Measurements from ENCODE around the gene MTMR1. TPM values are rescaled to one million over a fixed set of nuclear protein-coding genes. Genes with fewer than 3 reads are reported as not detected.

MTMR1 gene
- total and polyA plus RNA-seq, 2 donors (not counting 1 experiment from before 2014, with no cell fraction given), result 30.8 to 67.5 TPM

- intact Hi-C loops (cut with micrococcal nuclease), result no loop called here
- Histone ChIP-seq H3K36me3 (replicated peaks in 1 of 2; ENCODE audit: control extremely low read depth in 1 of 2, control insufficient read depth in 1 of 2, extremely low read depth in 1 of 2, insufficient read depth in 2 of 2, low read length in 1 of 2) (no peaks in the 10 kb centered on the region), H4K20me1 (ENCODE audit: control insufficient read depth, insufficient read depth, low read length, poor library complexity, severe bottlenecking) (no peaks in the 10 kb centered on the region), H3K79me2 (ENCODE audit: control insufficient read depth, insufficient read depth, low read length) (no peaks in the 10 kb centered on the region), H3K4me1 (ENCODE audit: control insufficient read depth in 2 of 2, insufficient read depth in 2 of 2, low read length in 2 of 2) (no peaks in the 10 kb centered on the region), H3K27me3 (replicated peaks in 1 of 4; ENCODE audit: control extremely low read depth in 1 of 4, control insufficient read depth in 3 of 4, insufficient read depth in 4 of 4, low read length in 3 of 4) (no peaks in the 10 kb centered on the region), H3K4me3 (ENCODE audit: control extremely low read depth in 1 of 5, extremely low read depth in 1 of 5, insufficient read depth in 1 of 5, low read depth in 2 of 5, low read length in 4 of 5) (no peak overlapping the region), H3K9me3 (ENCODE audit: control extremely low read depth in 1 of 3, control insufficient read depth in 2 of 3, insufficient read depth in 1 of 3, low read length in 2 of 3) (no peaks in the 10 kb centered on the region), H3K9ac (ENCODE audit: low read length) (no peak overlapping the region), H3K27ac (ENCODE audit: low read length in 2 of 2) (no peak overlapping the region), H2AFZ (ENCODE audit: insufficient read depth, low read depth, low read length, poor library complexity, severe bottlenecking) (no peak overlapping the region), H3K4me2 (replicated peaks; ENCODE audit: low read depth, low read length, poor library complexity, severe bottlenecking) (no peak overlapping the region)
- TF ChIP-seq CTCF (IDR thresholded peaks at IDR 0.05) (no peak), EZH2 (IDR thresholded peaks at IDR 0.05; ENCODE audit: borderline replicate concordance, insufficient read depth, low read depth, low read length, poor library complexity, severe bottlenecking) (no peak)
- no peaks in the 10 kb centered on the region for H3K27me3 Mint-ChIP-seq
- ATAC-seq (ENCODE audit: low read depth) (no peak), DNase-seq (no peak)
- H3K9me3 Mint-ChIP-seq (ENCODE audit: insufficient read depth), result no peaks in the 10 kb centered on the region
- no peak overlapping the region for H3K4me3 Mint-ChIP-seq
- H3K4me1 Mint-ChIP-seq, result no peaks in the 10 kb centered on the region
- POLR2A ChIA-PET, result no interaction called here
- WGBS (ENCODE audit: insufficient coverage), result 100% methylated on average over 1 of the region's 4 CpGs
- H3K27ac Mint-ChIP-seq, result no peak overlapping the region
- CTCF ChIA-PET, result interaction anchor here (1.0 to 5.7 kb wide), 2 partner anchors 11 to 308 kb away, joined by 3 to 126 read pairs; no protein-coding TSS in a partner anchor
Measured at GRCh38 chrX:150773634-150774033, 80.4 kb downstream of the MTMR1 start.

- POLR2A ChIA-PET, result no interaction called here
- Mint-ChIP-seq H3K4me3 (no peak overlapping the region), H3K27me3 (no peaks in the 10 kb centered on the region), H3K27ac (no peak overlapping the region), H3K4me1 (peaks cover under 1% of the 10 kb centered on the region), H3K9me3 (ENCODE audit: insufficient read depth) (no peaks in the 10 kb centered on the region)
- Histone ChIP-seq H3K9me3 (ENCODE audit: control extremely low read depth in 1 of 3, control insufficient read depth in 2 of 3, insufficient read depth in 1 of 3, low read length in 2 of 3) (no peaks in the 10 kb centered on the region), H3K4me2 (replicated peaks; ENCODE audit: low read depth, low read length, poor library complexity, severe bottlenecking) (no peak overlapping the region), H3K4me1 (ENCODE audit: control insufficient read depth in 2 of 2, insufficient read depth in 2 of 2, low read length in 2 of 2) (no peaks in the 10 kb centered on the region), H3K9ac (ENCODE audit: low read length) (no peak overlapping the region), H3K4me3 (ENCODE audit: control extremely low read depth in 1 of 5, extremely low read depth in 1 of 5, insufficient read depth in 1 of 5, low read depth in 2 of 5, low read length in 4 of 5) (no peak overlapping the region), H3K27me3 (replicated peaks in 1 of 4; ENCODE audit: control extremely low read depth in 1 of 4, control insufficient read depth in 3 of 4, insufficient read depth in 4 of 4, low read length in 3 of 4) (no peaks in the 10 kb centered on the region), H2AFZ (ENCODE audit: insufficient read depth, low read depth, low read length, poor library complexity, severe bottlenecking) (no peak overlapping the region), H3K36me3 (replicated peaks in 1 of 2; ENCODE audit: control extremely low read depth in 1 of 2, control insufficient read depth in 1 of 2, extremely low read depth in 1 of 2, insufficient read depth in 2 of 2, low read length in 1 of 2) (no peaks in the 10 kb centered on the region), H3K27ac (ENCODE audit: low read length in 2 of 2) (no peak overlapping the region), H3K79me2 (ENCODE audit: control insufficient read depth, insufficient read depth, low read length) (no peaks in the 10 kb centered on the region), H4K20me1 (ENCODE audit: control insufficient read depth, insufficient read depth, low read length, poor library complexity, severe bottlenecking) (no peaks in the 10 kb centered on the region)
- CTCF ChIA-PET, result interaction anchor here (2.0 kb wide), 1 partner anchor 307 kb away, joined by 12 read pairs; no protein-coding TSS in a partner anchor
- ATAC-seq (ENCODE audit: low read depth), result no peak
- no peak for DNase-seq
- intact Hi-C loops (cut with micrococcal nuclease), result no loop called here
- 93% methylated on average over 5 of the region's 14 CpGs for WGBS (ENCODE audit: insufficient coverage)
- TF ChIP-seq CTCF (IDR thresholded peaks at IDR 0.05) (no peak), EZH2 (IDR thresholded peaks at IDR 0.05; ENCODE audit: borderline replicate concordance, insufficient read depth, low read depth, low read length, poor library complexity, severe bottlenecking) (no peak)
Measured at GRCh38 chrX:150774798-150775568, 81.8 kb downstream of the MTMR1 start.
